Activated effector memory CD4-positive, alpha-beta T cell treated with Interleukin-2 at 50 U/mL for 16 hours (primary cell): ENCODE measurements around the gene UTP25.
A peak's percentile ranks its signal among the peaks of the same experiment; 100 is the strongest.
"Not testable (repeated sequence)": the region's sequence is repeated elsewhere in the genome, so short reads cannot be mapped to it uniquely, and the experiment has no call there.

Source experiments
- DNase-seq: peaks from one replicate; pipeline ENCODE4 v3.0.0-alpha.2; 2020

Gene UTP25, protein sequence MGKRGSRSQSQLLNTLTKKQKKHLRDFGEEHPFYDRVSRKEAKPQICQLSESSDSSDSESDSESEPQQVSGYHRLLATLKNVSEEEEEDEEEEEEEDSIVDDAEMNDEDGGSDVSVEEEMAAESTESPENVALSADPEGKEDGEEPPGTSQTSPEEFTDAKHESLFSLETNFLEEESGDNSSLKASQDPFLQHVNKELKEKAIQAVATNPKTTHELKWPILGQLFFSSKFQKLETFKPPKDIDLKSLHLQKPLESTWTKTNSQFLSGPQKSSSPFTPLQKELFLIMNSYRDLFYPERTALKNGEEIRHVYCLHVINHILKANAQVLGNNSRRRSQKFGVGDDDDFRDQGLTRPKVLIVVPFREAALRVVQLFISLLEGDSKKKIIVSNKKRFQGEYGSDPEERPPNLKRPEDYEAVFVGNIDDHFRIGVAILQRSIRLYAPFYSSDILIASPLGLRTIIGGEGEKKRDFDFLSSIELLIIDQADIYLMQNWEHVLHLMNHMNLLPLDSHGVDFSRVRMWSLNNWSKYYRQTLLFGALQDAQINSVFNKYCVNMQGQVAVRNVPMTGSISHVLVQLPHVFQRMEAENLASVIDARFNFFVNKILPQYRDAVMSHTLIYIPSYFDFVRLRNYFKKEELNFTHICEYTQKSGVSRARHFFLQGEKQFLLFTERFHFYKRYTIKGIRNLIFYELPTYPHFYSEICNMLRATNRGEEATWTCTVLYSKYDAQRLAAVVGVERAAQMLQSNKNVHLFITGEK

GRCh38 chr1:209827384-209828262 is at the start of gene UTP25:
UTP25 (plus strand) TSS chr1:209827972; CDS start chr1:209828064, 92 bp downstream.
- DNase-seq, result peak; percentile 89

- DNase-seq, result no peak
Observed at GRCh38 chr1:209778102-209778501, 49.7 kb upstream of the UTP25 start.

GRCh38 chr1:209780268-209780667 is 47.5 kb upstream of the UTP25 start:
- no peak for DNase-seq

GRCh38 chr1:209783386-209783785 is 44.4 kb upstream of the UTP25 start:
- DNase-seq, result no peak

GRCh38 chr1:209784265-209785169 is 43.3 kb upstream of the UTP25 start, which contains the start of gene C1orf74:
C1orf74 (minus strand) TSS chr1:209784559; CDS start chr1:209783634, 925 bp downstream.
- DNase-seq, result peak; percentile 99

DNA sequence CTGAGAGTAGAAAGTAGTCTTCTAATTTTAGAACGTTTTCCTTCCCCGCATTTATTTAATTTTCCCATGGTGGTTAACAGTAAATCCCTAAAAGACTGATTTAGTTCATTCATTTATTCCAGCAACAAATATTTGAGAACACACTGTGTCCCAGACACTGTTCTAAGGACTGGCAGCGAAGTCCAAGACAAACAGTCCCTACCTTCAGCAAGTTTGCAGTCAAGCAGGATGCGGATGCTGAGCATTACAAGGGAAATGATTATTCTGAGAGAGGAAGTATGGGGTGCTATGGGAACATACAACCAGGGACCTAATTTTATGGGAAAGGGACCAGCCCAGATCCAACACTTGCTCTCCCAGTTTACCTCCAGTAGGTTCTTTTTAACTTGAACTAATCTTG is 42.2 kb upstream of the UTP25 start:
- DNase-seq, result no peak

- no peak for DNase-seq
Observed at GRCh38 chr1:209786146-209786545, 41.6 kb upstream of the UTP25 start.

DNA sequence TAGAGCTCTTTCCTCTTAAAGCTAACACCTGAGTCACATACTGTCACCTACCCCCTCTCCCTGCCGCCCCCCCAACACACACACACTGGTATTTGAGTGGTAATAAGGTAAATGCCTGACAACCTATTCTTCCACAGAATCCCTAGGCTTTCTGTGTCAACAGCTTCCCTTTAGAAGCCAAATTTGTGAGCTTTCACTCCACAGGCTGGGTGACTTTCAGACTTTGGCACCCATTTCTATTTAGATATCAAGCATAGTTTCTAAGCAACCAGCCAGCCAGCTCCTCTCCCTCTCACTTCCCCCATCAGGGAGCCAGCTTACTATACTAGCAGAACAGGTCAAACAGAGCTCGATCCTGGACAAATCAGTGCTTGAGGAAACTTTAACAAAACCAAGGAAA is 40.2 kb upstream of the UTP25 start:
- no peak for DNase-seq

DNA sequence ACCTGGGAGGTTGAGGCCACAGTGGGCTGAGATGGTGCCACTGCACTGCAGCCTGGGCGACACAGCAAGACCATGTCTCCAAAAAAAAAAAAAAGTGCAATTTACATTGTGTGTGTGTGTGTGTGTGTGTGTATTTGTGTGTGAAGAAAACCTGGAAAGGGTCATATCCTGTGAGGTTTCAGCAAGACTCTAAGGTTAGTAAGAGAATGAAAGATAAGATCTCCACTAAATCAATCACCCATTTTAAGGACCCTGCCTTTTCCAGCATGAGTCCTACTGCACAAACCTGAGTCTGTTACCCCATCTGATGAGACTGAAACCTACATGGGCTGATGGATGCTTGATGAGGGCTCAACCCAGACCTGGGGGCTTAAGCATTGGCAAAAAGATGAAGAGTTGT is 38.5 kb upstream of the UTP25 start:
- DNase-seq, result no peak

GRCh38 chr1:209790286-209791193 is 37.2 kb upstream of the UTP25 start:
- DNase-seq, result no peak

- no peak for DNase-seq
Observed at GRCh38 chr1:209791920-209792319, 35.9 kb upstream of the UTP25 start.

DNA sequence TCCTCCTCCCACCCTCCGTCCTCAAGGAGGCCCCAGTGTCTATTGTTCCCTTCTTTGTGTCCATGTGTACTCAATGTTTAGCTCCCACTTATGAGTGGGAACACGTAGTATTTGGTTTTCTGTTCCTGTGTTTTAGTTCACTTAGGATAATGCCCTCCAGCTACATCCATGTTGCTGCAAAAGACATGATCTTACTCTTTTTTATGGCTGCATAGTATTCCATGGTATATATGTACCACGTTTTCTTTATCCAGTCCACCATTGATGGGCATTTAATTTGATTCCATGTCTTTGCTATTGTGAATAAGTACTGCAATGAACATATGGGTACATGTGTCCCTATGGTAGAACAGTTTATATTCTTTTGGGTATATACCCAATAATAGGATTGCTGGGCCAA is 34.1 kb upstream of the UTP25 start:
- DNase-seq, result not testable (repeated sequence)

GRCh38 chr1:209797978-209798639 is 29.7 kb upstream of the UTP25 start:
- DNase-seq, result no peak

- DNase-seq, result no peak
Observed at GRCh38 chr1:209800984-209801834, 26.6 kb upstream of the UTP25 start.

GRCh38 chr1:209802117-209802779 is 25.5 kb upstream of the UTP25 start:
- no peak for DNase-seq

DNA sequence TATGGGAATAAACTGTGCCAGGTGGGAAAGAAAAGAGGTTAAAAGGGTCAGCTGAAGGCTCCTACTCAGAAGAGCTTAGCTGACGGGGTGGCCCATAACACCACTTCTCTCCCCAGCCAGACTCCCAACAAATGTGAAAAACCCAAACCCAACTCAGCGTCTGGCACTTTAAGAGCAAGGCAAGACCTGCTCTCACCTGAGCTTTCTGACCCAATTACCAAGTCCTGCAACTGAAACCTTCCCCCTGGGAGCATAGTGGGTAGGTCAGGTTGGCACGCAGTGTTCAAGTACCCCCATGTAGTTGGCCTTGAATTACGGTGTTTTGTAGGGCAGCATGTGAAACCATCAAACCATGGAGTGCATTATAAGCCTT is 25.0 kb upstream of the UTP25 start:
- no peak for DNase-seq

DNA sequence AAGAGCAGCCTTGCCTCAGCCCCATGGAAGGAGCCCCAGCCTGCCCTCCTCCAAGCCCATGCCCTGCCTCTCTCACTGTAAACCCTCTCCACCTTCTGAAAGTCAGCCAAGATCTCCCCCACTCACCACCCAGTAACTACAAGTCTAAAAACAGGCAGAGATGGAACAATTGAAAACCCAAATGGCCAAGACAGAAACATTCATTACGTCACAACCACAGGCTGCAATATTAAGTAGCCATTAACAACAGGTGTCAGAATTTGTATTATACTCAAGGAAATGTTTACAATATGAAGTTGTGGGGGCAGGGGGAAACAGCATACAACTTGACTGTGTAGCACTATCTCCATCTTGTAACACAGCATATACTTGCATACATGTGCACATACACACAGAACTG is 24.2 kb upstream of the UTP25 start:
- DNase-seq, result no peak

GRCh38 chr1:209805341-209805781 is 22.4 kb upstream of the UTP25 start:
- no peak for DNase-seq
